ENCODE measurements around the gene PDIA5.

- TF ChIP-seq EZH2phosphoT487 (IDR thresholded peaks at IDR 0.05; ENCODE audit: borderline replicate concordance) (no peak), CTCF (conservative IDR thresholded peaks at IDR 0.05; ENCODE audit: low read length) (no peak)
Measured at GRCh38 chr3:123122525-123123315, 55.9 kb downstream of the PDIA5 start.

All from Loucy (cell line).